Breast epithelium (tissue), 3 donors: ENCODE results near the gene VPS26C.

Source experiments
- CTCF ChIP-seq, 3 donors: fragments of 450-650 bp; IDR thresholded peaks; one replicate each; pipeline ENCODE4 v1.5.1; 2016 to 2017; ENCODE audit warnings: antibody characterized with exemption in 3 of 3, mild to moderate bottlenecking in 3 of 3, moderate library complexity in 3 of 3
- POLR2A ChIP-seq: fragments of 450-650 bp; IDR thresholded peaks from one replicate; pipeline ENCODE4 v1.6.1; 2016; ENCODE audit warnings: antibody characterized with exemption, mild to moderate bottlenecking, moderate library complexity

- TF ChIP-seq POLR2A, result no peak
- TF ChIP-seq CTCF (IDR thresholded peaks at IDR 0.05), result no peak
Observed at GRCh38 chr21:37182222-37182621, 84.9 kb downstream of the VPS26C start.
